Endometrial microvascular endothelial cells (primary cell): ENCODE data around the gene TTLL6. TPM values are rescaled to one million over a fixed set of nuclear protein-coding genes. Genes with fewer than 3 reads are reported as not detected.

Experiments used
- in situ Hi-C: cut with HindIII; loops from 2 replicates; pipeline ENCODE4 v1.10.0; 2017; ENCODE audit warnings: low sequenced_read_pairs, low pct_unique_long_range_greater_than_20kb; ENCODE audit errors: inconsistent ontology term
- total RNA-seq: library from RNA; depleted of rRNA; stranded (reverse); fragments of >200 nt; gene quantifications from one replicate; pipeline ENCODE4 v1.2.3, GENCODE V29; 2015; ENCODE audit errors: inconsistent ontology term

TTLL6 gene
- total RNA-seq, 1 donor from 2014 or later = not detected

GRCh38 chr17:48773245-48773644 lies 43.8 kb downstream of the TTLL6 start:
- in situ Hi-C loops = no loop called here

GRCh38 chr17:48770954-48771353 lies 46.1 kb downstream of the TTLL6 start:
- in situ Hi-C loops = no loop called here

- in situ Hi-C loops = no loop called here
These were observed 47.9 kb downstream of the TTLL6 start for GRCh38 chr17:48769009-48769675.

GRCh38 chr17:48767263-48767774 lies 49.7 kb downstream of the TTLL6 start:
- in situ Hi-C loops = no loop called here

GRCh38 chr17:48761114-48761513 lies 55.9 kb downstream of the TTLL6 start:
- in situ Hi-C loops = no loop called here

GRCh38 chr17:48760411-48760810 lies 56.6 kb downstream of the TTLL6 start:
- in situ Hi-C loops = no loop called here

GRCh38 chr17:48759288-48759687 lies 57.7 kb downstream of the TTLL6 start:
- in situ Hi-C loops = no loop called here

GRCh38 chr17:48757524-48757961 lies 59.5 kb downstream of the TTLL6 start:
- in situ Hi-C loops = no loop called here

GRCh38 chr17:48756830-48757251 lies 60.2 kb downstream of the TTLL6 start:
- in situ Hi-C loops = no loop called here

GRCh38 chr17:48755356-48755755 lies 61.7 kb downstream of the TTLL6 start:
- in situ Hi-C loops = no loop called here

GRCh38 chr17:48754500-48755261 lies 62.3 kb downstream of the TTLL6 start:
- in situ Hi-C loops = no loop called here

GRCh38 chr17:48753794-48754499 lies 63.1 kb downstream of the TTLL6 start:
- in situ Hi-C loops = no loop called here

- in situ Hi-C loops = no loop called here
These were observed 64.4 kb downstream of the TTLL6 start for GRCh38 chr17:48752399-48753288.

GRCh38 chr17:48751733-48752398 lies 65.2 kb downstream of the TTLL6 start:
- in situ Hi-C loops = no loop called here

GRCh38 chr17:48751172-48751571 lies 65.9 kb downstream of the TTLL6 start:
- in situ Hi-C loops = no loop called here

GRCh38 chr17:48749621-48750553 lies 67.1 kb downstream of the TTLL6 start:
- in situ Hi-C loops = no loop called here
